WTC11 (cell line): ENCODE data around the gene C2orf92. TPM values are rescaled to one million over a fixed set of nuclear protein-coding genes. Genes with fewer than 3 reads are reported as not detected.

ENCODE experiments used
- ATAC-seq: fragments of 200-7000 bp; cut with Tn5 transposase; 2 replicates; pipeline ENCODE4 v1.10.0; 2021; ENCODE audit warnings: mild to moderate bottlenecking, moderate library complexity
- CTCF ChIA-PET: fragments of 300-600 bp; sonication (Branson Sonifier 250); formaldehyde crosslinking; loops from one replicate; lab custom pipeline; 2021; ENCODE audit warnings: antibody characterized with exemption; lab: Charles Lee
- POLR2A ChIA-PET: fragments of 350-600 bp; sonication (Branson Sonifier 250); formaldehyde crosslinking; loops from one replicate; lab custom pipeline; 2021; ENCODE audit warnings: antibody characterized with exemption; lab: Charles Lee
- DNase-seq: peaks from one replicate; pipeline ENCODE4 v3.0.0; 2021; ENCODE audit warnings: low spot score
- H3K27ac Mint-ChIP-seq: 2 replicates; pipeline ENCODE4 v1.8.0; 2021; ENCODE audit warnings: mixed read lengths
- H3K27me3 Mint-ChIP-seq: 2 replicates; pipeline ENCODE4 v1.8.0; 2021; ENCODE audit warnings: low read depth, mild to moderate bottlenecking, moderate library complexity, mixed read lengths
- H3K36me3 Mint-ChIP-seq: 2 replicates; pipeline ENCODE4 v1.8.0; 2021; ENCODE audit warnings: mixed read lengths
- H3K4me1 Mint-ChIP-seq: 2 replicates; pipeline ENCODE4 v1.8.0; 2022; ENCODE audit warnings: mixed read lengths
- H3K4me3 Mint-ChIP-seq: 2 replicates; pipeline ENCODE4 v1.8.0; 2021; ENCODE audit warnings: mild to moderate bottlenecking, moderate library complexity, mixed read lengths
- H3K9me3 Mint-ChIP-seq: 2 replicates; pipeline ENCODE4 v1.8.0; 2021; ENCODE audit warnings: mixed read lengths
- ATF1 ChIP-seq: sonication (generic); formaldehyde crosslinking; IDR thresholded peaks from 2 replicates; pipeline ENCODE4 v1.8.1; 2023; ENCODE audit warnings: mild to moderate bottlenecking, moderate library complexity, missing genetic modification reagents
- ATF2 ChIP-seq: sonication (generic); formaldehyde crosslinking; IDR thresholded peaks from 2 replicates; pipeline ENCODE4 v1.8.1; 2022; ENCODE audit warnings: low read depth, missing genetic modification reagents, borderline replicate concordance
- CDX4 ChIP-seq: fragments of 250-450 bp; sonication (Bioruptor Pico); IDR thresholded peaks from 2 replicates; pipeline ENCODE4 v1.9.0; 2021; ENCODE audit warnings: moderate library complexity, mild to moderate bottlenecking, inconsistent platforms, borderline replicate concordance
- CREM ChIP-seq: sonication (generic); formaldehyde crosslinking; IDR thresholded peaks from 2 replicates; pipeline ENCODE4 v1.8.1; 2022; ENCODE audit warnings: mild to moderate bottlenecking, missing genetic modification reagents, moderate library complexity
- E2F4 ChIP-seq: sonication (generic); formaldehyde crosslinking; IDR thresholded peaks from 2 replicates; pipeline ENCODE4 v1.8.1; 2022; ENCODE audit warnings: low read depth, mild to moderate bottlenecking, moderate library complexity, missing genetic modification reagents, borderline replicate concordance
- E2F5 ChIP-seq: sonication (generic); formaldehyde crosslinking; IDR thresholded peaks from 2 replicates; pipeline ENCODE4 v1.8.1; 2022; ENCODE audit warnings: mild to moderate bottlenecking, moderate library complexity, missing genetic modification reagents
- EMX1 ChIP-seq: fragments of 250-450 bp; sonication (Bioruptor Pico); IDR thresholded peaks from 2 replicates; pipeline ENCODE4 v1.8.0; 2021; ENCODE audit warnings: mild to moderate bottlenecking
- FOXK1 ChIP-seq: sonication (generic); formaldehyde crosslinking; IDR thresholded peaks from 2 replicates; pipeline ENCODE4 v1.8.0; 2022; ENCODE audit warnings: mild to moderate bottlenecking, moderate library complexity, missing genetic modification reagents
- FOXP1 ChIP-seq: sonication (generic); formaldehyde crosslinking; IDR thresholded peaks from 2 replicates; pipeline ENCODE4 v1.8.0; 2022; ENCODE audit warnings: missing genetic modification reagents, mild to moderate bottlenecking, moderate library complexity, borderline replicate concordance
- FOXP4 ChIP-seq: sonication (generic); formaldehyde crosslinking; IDR thresholded peaks from 2 replicates; pipeline ENCODE4 v1.8.0; 2022; ENCODE audit warnings: mild to moderate bottlenecking, missing genetic modification reagents
- JAZF1 ChIP-seq: fragments of 250-450 bp; sonication (Bioruptor Pico); IDR thresholded peaks from 2 replicates; pipeline ENCODE4 v1.9.0; 2021; ENCODE audit warnings: moderate library complexity, mild to moderate bottlenecking, inconsistent platforms
- TCF7 ChIP-seq: sonication (generic); formaldehyde crosslinking; IDR thresholded peaks from 2 replicates; pipeline ENCODE4 v1.8.0; 2022; ENCODE audit warnings: mild to moderate bottlenecking, low read depth, missing genetic modification reagents, moderate library complexity
- USF1 ChIP-seq: sonication (generic); formaldehyde crosslinking; IDR thresholded peaks from 2 replicates; pipeline ENCODE4 v1.8.0; 2022; ENCODE audit warnings: mild to moderate bottlenecking, missing genetic modification reagents
- USF2 ChIP-seq: sonication (generic); formaldehyde crosslinking; IDR thresholded peaks from 2 replicates; pipeline ENCODE4 v1.8.1; 2023; ENCODE audit warnings: mild to moderate bottlenecking, missing genetic modification reagents, moderate library complexity
- ZBTB21 ChIP-seq: sonication (generic); formaldehyde crosslinking; IDR thresholded peaks from 2 replicates; pipeline ENCODE4 v1.8.1; 2023; ENCODE audit warnings: mild to moderate bottlenecking, missing genetic modification reagents, borderline replicate concordance
- ZNF121 ChIP-seq: sonication (generic); formaldehyde crosslinking; IDR thresholded peaks from 2 replicates; pipeline ENCODE4 v1.8.0; 2023; ENCODE audit warnings: missing genetic modification reagents
- ZNF232 ChIP-seq: sonication (generic); formaldehyde crosslinking; IDR thresholded peaks from 2 replicates; pipeline ENCODE4 v1.8.0; 2022; ENCODE audit warnings: mild to moderate bottlenecking, missing genetic modification reagents
- ZNF512 ChIP-seq: sonication (generic); formaldehyde crosslinking; IDR thresholded peaks from 2 replicates; pipeline ENCODE4 v1.8.1; 2022; ENCODE audit warnings: missing genetic modification reagents, borderline replicate concordance
- total RNA-seq: library from RNA; stranded (reverse); gene quantifications from 3 replicates; pipeline ENCODE4 v1.2.3, GENCODE V29; 2021

The C2orf92 gene
- total RNA-seq, 1 experiment from 2014 or later = 5.2 TPM

GRCh38 chr2:97712693-97713295 lies 43.3 kb downstream of the C2orf92 start (continued):
- TF ChIP-seq CDX4 (CRISPR knock-in tag) (no peak), ZNF232 (CRISPR knock-in tag) (no peak), ZBTB21 (CRISPR knock-in tag) (no peak)
- TF ChIP-seq, all 79 proteins: peak for 0

- DNase-seq (no peak), ATAC-seq (no peak)
- Mint-ChIP-seq H3K36me3 (0 out of 2 replicates have a peak, but pooled peaks cover 2% of the 10 kb centered on the region), H3K27me3 (peaks cover 4% of the 10 kb centered on the region), H3K27ac (peak within 1 kb of the TSS; percentile 36; the same call in 1 of the 2 replicates), H3K9me3 (peaks cover 3% of the 10 kb centered on the region; the same call in 1 of the 2 replicates), H3K4me1 (peaks cover 12% of the 10 kb centered on the region), H3K4me3 (no peak within 1 kb of the TSS)
- TF ChIP-seq USF1 = no peak
- TF ChIP-seq TCF7 (CRISPR knock-in tag) = no peak
- no peak for TF ChIP-seq JAZF1 (CRISPR knock-in tag)
- no peak for TF ChIP-seq ZNF232 (CRISPR knock-in tag)
- no peak for TF ChIP-seq EMX1 (CRISPR knock-in tag)
- TF ChIP-seq FOXP1 (CRISPR knock-in tag) = no peak
- no peak for TF ChIP-seq USF2
- TF ChIP-seq ZNF512 (CRISPR knock-in tag) = no peak
- TF ChIP-seq ZNF121 (CRISPR knock-in tag) = no peak
- TF ChIP-seq ATF1 (CRISPR knock-in tag) = no peak
- TF ChIP-seq FOXK1 (CRISPR knock-in tag) = no peak
- TF ChIP-seq CREM (CRISPR knock-in tag) = no peak
- POLR2A ChIA-PET = interaction anchor here (1.3 kb wide), 1 partner anchor 13 kb away, joined by 4 read pairs; no protein-coding TSS in a partner anchor
- CTCF ChIA-PET = interaction anchor here (0.7 to 9.2 kb wide), 5 partner anchors 14 to 123 kb away, joined by 3 to 124 read pairs (median 5); no protein-coding TSS in a partner anchor
Observed at GRCh38 chr2:97713296-97714083, 44.0 kb downstream of the C2orf92 start, which contains the start of gene ZAP70. Gene ZAP70 (plus strand): TSS chr2:97713576. CDS start chr2:97724037, 10,461 bp downstream.

GRCh38 chr2:97714084-97714949 lies 44.8 kb downstream of the C2orf92 start:
- ChIA-PET CTCF (interaction anchor here (0.8 to 9.2 kb wide), 6 partner anchors 15 to 124 kb away, joined by 4 to 124 read pairs (median 5); no protein-coding TSS in a partner anchor), POLR2A (interaction anchor here (1.3 kb wide), 1 partner anchor 12 kb away, joined by 4 read pairs; no protein-coding TSS in a partner anchor)
- 0 out of 2 replicates have a peak, but pooled peaks cover 2% of the 10 kb centered on the region for H3K36me3 Mint-ChIP-seq
- DNase-seq = no peak
- no peak for ATAC-seq
- peaks cover 3% of the 10 kb centered on the region; the same call in 1 of the 2 replicates for H3K9me3 Mint-ChIP-seq
- H3K4me1 Mint-ChIP-seq = peaks cover 19% of the 10 kb centered on the region
- peaks cover 4% of the 10 kb centered on the region for H3K27me3 Mint-ChIP-seq
- H3K4me3 Mint-ChIP-seq = no peak overlapping the region
- no peak overlapping the region for H3K27ac Mint-ChIP-seq
- TF ChIP-seq E2F4 (CRISPR knock-in tag) = no peak
- TF ChIP-seq ATF2 (CRISPR knock-in tag) = no peak
- no peak for TF ChIP-seq E2F5 (CRISPR knock-in tag)
- TF ChIP-seq FOXP4 (CRISPR knock-in tag) = no peak
